ENCODE results near the gene TRPV3.
"Not testable (repeated sequence)": the region's sequence is repeated elsewhere in the genome, so short reads cannot be mapped to it uniquely, and the experiment has no call there.

Gene TRPV3

DNA sequence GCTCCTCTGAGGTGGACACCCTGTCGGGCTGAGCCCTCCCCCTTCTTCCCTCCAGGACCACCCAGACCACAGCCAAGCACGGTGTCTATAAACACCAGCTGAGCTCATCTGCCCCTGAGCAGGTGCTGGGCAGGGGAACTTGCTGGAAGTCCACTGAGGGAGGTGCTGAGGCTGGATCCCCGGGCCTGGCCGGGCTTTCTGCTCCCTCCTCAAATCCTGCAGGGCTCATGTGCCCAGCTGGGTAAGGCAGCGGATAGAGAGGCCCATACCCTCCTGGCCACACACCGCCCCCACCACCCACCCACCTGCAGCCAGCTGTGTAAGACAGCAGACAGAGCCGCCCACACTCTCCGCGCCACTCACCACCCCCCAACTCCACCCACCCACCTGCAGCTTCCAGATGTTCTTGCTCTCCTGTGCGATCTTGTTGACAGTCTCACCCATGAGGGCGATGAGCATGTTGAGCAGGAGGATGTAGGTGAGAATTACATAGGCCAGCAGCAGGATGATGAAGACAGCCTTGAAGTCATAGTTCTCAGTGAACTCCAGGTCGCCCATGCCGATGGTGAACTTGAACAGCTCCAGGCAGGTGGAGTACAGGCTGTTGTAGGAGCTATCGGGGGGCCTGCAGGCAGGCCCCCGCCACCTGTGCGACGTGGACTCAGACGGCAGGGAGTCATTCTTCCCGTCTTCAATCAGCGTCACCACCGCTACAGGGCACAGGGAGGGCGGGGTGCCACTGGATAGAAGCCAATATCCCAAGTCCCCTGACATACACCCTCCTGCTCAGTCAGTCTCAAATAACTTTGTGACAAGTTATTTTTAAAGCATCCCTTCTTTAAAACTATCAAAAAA, 15.9 kb upstream of the TRPV3 start:
- no peak for DNase-seq

DNA sequence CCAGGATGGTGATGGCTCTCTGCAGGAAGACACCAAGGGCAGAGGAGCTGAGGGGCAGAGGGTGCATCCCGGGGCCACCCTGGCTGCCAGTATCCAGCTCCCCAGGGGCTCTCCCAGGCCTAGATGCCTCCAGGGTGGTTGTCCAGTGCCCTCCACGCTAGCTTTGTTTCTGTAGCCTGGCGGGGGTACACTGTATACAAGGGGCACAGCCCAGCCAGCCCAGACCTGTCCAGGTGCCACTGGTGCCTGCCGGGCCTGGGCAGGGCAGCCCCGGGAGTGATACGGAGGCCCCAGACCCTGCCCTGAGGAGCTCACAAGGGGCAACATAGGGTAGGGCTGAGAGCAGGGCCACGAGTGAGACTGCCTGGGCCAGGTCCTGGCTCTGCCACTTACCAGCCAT, 14.6 kb upstream of the TRPV3 start:
- DNase-seq: no peak

DNA sequence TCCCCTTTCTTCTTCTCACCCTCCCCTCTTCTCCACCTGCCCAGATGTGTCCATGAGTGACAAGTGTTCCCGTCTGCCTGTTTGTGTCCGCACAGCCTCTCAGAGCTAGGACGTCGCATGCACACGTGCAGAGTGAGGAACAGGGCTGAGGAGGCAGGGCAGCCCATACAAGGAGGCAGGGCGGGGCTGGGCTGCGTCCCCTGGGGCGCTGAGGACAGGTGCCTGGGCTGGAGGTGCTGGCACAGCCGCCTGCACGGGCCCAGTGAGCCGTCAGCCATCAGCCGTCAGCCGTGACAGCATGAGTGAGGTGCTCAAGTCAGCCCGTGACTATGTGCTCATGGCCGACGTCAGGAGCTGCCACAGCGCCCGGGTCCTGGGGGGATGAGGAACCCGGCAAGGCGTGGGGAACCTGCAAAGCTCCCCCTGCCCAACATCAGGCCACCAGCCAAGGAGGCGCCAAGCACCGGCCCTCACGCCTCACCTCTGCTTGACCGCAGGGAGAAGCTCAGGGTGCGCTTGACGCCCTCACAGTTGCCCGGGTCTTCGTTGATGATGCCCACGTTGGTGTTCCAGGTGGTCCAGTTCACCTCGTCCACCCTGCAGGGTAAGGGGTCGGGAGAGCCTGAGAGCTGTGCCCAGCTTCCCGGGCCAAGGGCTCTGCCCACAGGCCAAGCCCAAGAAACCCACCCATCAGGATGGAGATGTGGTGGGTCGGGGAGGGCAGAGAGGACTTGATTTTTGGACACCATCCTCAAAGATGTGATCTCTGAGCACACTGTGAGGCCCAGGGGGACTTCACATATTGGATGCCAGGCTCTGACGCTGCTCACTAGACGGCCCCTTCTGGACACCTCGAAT, 13.7 kb upstream of the TRPV3 start:
- no peak for DNase-seq

DNA sequence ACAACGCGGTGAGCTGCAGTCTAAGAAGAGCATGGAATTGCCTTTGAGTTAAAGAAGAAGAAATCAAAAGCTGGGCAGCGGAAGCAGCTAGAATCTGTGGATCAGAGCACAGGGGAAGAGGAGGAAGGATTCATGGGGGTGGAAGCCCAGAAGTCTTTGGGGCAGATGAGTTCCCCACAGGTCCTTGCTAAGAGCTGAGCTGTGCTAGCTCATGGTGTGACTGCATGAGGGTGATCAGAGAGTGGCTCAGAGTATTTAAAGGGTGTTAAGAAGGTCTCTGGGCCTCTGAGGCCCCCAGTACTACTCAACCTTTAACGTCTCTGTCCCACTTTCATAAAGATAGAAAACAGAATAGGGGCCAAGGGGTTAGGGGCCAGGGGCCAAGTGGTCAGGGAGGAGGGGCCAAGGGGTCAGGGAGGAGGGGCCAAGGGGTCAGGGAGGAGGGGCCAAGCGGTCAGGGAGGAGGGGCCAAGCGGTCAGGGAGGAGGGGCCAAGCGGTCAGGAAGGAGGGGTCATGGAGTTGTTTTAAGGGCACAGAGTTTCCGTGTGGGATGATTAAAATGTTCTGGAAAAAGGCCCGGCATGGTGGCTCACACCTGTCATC, 12.0 kb upstream of the TRPV3 start:
- DNase-seq: no peak

DNA sequence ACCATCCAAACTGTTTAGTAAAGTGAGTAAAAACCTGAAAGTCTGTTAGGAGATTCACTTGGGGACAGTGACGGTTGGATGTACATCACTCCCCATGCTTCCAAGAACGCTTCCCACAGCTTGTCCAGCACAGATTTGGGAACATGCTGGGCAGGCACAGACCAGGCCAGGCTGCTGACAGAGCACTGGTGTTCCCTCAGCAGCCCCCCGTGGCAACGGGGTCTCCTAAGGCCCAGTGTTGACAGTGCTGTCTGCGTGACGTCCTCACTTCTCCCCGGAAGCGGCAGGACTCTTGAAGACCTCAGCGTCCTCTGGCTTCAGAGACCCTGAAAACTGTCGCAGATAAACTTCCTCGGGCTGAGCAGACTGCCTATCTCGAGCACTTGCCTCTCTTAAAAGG, 8.9 kb upstream of the TRPV3 start:
- DNase-seq: no peak

DNA sequence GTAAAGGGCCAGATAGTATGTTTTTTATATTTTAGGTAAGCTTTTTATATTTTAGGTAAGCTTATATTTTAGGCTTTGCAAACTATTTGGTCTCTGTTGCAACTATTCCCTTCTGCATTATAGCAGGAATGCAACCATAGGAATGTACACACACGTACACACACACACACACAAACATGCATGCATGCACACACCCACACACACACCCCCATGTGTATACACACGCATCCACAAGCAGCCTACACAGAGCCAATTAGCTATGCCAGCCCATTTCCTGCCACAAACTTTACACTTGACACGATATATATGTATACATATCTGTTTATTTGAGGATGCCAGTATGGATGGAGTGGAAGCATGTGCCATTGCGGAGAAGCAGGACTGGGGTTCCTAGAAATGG, 7.5 kb upstream of the TRPV3 start:
- DNase-seq: no peak

DNA sequence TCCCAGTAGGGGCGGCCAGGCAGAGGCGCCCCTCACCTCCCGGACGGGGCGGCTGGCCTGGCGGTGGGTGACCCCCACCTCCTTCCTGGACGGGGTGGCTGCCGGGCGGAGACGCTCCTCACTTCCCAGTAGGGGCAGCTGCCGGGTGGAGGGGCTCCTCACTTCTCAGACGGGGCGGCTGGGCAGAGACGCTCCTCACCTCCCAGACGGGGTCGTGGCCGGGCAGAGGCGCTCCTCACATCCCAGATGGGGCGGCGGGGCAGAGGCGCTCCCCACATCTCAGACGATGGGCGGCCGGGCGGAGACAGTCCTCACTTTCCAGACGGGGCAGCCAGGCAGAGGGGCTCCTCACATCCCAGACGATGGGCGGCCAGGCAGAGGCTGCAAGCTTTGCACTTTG, 6.6 kb upstream of the TRPV3 start:
- not testable (repeated sequence) for DNase-seq

DNA sequence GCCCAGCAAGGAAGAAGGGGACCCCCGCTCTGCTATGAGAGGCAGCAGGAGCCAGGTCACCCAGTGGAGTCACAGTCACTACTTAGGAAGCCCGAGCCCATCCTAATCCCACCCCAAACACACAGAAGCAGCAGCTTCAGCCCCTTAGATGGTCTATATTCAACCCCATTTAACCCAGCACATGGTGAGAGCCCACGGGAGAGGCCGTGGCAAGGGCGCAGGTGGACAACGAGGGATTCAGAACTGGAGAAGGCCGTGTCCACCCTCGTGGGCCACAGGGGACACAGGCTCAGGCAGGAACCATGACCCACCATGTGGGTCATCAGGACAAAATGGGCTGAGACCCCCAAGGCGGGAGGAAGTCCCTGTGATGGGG, 1.6 kb upstream of the TRPV3 start:
- DNase-seq: no peak

DNA sequence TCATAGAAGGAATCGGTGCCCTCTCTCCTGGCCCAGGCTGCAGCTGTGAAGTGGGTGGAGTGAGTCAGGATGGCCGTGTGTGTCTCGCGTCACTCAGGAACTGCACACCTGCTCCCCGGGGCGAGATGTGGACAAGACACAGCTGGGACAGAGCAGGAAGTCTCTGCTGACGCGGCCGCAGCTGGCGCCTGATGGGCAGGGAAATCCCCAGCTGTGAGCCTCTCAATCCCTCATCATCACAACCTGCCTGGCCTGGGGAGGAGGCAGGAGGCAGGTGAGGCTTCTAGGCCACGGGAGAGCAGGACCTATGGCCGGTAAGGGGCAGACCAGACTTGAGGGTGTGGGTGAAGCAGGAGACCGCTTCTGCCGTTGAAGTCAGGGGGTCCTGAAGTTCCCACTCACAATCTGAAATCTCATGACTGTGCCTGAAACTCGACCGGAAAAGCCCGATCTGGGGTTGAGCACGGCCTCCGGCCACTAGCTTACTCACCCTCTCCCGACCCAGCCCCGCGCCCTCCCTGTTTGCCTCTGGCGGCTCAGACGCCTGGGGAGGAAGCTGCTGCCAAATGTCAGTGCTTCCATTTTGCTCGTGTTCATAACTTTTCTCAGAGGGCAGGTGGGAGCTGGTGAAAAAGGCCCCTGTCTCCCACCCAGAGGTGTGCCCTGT, 1.1 kb upstream of the TRPV3 start:
- DNase-seq: no peak

DNA sequence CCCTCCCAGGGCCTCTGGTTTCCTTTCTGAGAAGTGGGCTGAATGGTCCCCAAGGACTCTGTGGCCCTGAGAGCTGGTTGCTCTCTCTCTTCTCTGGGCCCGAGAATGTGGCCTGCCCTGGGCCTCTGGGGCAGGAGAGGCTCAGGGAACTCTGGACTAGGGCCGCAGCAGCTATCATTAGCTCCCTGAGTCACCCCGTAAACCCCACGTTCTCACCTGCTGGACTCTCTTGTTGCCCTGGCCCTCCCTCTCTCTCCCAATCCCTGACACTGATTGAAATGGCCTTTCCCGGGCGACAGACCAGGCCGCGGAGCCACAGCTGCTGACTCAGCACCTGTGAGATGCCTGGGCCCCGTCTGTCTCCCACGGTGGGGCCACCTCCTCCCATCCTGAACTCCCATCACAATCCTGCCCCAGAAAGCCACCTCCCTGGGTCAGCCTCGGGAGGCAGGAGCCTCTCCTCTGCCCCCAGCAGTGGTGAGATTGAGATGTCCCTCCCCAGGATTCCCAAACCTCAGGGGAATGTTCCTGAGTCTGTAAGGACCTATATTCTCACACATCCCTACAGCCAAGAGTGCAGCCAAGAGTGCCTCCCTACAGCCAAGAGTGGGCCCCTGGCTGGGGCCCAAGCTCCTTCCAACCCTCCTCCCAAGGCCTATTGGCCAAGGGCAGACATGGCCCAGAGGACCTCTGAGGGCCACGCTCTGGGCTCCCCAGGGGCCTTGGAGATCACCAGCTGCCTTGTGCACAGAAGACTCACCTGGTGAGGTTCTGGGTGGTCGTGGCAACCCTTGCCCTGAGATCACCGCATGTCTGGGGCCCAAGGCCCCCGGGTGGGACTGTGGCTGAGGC, 470 bp downstream of the TRPV3 start:
- no peak for DNase-seq

DNA sequence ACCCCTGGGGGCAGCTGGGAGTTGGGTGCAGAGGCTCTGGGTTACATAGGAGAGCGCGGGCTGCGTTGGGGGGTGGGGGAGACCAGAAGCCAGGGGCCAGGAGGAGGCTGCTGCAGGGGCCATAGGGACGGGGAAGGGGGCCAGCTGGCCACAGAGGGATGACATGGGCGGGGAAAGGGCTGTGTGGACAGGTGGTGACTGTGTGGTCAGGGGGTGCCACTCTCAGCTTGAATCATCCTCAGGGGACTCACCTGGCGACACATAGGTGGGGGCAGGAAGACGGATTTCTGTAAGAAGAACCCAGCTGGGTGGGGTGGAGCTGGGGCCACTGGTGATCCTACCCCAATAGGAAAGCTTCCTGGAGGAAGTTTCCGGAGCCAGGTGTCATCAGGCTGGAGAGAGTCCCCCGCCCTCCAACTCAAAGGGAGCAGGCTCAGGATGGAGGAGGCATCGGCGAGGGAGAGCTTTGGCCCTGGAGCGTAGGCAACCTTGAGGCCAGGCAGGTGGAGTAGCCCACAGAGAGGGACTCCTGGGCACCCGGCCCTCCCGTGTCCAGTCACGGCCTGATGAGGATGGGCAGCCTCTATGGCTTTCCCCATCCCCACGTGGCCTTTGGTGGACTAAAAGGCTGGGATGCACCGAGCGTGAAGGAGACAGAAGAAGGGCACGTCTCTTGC, 1.2 kb downstream of the TRPV3 start:
- DNase-seq: no peak

DNA sequence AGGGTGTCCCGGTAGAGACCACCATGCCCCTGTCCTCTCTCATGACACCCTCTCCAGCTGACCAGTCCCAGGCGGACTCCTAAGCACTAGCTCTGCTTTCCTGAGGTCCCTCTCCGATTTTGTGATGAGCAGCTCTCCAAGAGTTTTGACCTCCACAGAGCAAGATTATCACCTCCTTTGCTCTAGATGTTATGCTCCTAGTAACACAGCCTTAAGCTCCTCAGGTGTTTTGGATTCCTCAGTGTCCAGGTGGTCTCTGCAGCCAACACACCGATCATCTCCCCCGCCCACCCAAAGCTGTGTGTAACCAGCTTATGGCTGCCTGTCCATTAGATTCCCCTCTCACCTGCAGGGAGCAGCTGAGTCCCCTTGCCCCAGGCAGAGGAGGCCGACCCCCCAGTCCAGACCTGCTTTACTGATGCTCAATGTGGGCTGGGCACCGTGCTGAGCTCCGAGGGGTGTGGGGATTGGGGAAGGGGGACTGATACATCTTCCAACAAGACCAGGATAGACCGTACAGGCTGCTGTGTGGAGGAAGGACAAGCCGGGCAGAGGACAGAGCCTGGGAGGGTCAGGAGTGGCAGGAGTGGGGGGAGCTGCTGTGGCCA, 2.3 kb downstream of the TRPV3 start:
- no peak for DNase-seq

DNA sequence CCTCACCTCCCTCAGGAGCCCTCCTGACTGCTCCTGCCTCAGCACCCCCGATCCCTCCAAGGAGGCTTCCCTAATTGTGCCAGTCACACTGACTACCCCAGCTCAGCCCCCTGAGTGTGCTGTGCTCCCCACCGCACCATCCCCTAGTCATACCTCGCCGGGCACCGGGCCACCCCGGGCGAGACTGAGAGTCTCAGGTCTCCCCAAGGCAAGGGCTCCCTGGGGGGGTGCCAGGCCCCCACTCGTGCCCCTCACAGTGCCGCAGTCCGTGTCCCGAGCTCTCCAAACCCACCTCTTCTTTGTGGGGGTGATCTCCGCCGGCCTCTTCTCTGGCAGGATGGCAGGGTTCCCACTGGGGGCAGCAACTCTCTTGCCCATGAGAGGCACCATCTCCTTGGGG, 3.2 kb downstream of the TRPV3 start:
- no peak for DNase-seq

DNA sequence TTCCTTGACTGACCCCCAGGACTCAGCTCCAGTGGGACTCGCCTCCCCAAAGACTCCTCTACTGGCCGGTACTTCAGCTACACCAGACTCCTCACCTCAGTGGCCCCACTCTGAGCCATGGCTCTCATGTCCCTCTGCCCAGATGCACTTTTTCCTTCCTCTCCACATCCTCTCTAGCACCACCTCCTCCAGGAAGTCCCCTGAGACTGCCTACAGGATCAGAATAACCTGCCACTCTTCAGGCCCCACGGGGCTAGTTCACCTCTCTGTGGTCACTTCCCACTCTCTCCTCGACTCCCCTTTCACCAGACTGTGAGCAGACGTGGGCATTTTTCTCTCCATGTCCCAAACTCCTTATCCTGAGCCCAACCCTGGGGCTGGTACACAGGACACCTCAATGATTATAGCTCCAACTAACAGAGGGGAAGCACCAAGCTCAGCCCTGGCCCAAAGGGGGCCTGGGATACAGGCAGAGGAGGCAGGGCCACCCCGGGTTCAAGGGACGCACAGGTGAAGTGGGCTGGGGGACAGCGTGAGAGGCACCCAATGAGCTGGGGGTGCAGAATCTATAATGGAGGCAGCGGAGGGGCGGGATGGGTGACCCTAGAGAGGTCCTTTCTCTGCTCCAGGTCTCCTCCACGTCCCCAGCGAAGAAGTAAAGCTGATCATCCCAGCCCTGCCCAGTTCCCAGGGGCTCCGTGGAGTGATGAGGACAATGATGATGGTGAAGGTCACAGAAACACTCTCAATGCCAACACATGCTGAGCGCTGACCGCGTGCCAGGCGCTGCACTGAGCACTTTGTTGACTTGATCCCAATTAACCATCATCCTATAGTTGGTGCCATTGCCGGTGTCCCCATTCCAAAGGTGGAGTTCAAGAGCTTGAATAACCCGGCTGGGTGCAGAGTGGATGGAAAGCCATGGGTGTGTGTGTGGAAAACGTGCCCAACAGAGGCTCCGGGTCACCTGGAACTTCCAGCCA, 3.9 kb downstream of the TRPV3 start:
- DNase-seq: no peak

DNA sequence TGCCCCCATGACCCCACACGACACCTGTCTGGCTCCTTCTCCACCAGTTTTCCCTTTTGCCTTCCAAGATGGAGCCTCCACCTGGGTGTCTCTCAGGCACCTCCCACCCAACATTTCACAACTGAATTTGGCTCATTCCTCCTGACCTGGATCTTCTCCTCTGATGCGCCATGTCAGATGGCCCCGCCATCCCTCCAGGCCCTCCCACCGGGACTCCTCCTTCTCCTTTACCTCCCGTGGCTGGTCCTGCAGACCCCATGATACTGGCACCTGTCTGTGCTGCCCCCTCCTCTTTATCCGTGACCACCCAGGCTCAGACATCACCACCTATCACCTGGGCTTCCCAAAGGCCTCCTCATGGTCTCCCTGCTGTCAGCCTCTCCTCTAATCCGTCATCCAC, 4.7 kb downstream of the TRPV3 start:
- no peak for DNase-seq

DNA sequence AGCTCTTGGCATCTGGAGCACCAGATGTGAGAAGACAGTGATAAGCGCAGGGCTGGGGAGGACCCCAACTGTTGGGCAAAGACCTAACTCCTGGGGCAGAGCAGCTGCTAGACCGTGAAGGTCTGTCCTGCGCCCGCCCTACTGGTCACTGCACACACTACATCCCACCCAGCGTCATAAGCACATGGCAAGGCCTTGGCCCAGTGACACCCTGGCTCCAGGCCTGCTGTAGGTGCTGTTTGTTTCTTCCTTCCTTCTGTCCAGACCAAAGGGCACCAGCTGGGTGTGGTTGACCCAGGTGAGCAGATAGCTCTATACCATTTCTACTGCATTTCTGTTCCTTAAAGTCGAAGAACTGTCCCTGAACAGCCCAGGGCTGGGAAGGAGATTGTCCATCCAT, 6.4 kb downstream of the TRPV3 start:
- DNase-seq: no peak

DNA sequence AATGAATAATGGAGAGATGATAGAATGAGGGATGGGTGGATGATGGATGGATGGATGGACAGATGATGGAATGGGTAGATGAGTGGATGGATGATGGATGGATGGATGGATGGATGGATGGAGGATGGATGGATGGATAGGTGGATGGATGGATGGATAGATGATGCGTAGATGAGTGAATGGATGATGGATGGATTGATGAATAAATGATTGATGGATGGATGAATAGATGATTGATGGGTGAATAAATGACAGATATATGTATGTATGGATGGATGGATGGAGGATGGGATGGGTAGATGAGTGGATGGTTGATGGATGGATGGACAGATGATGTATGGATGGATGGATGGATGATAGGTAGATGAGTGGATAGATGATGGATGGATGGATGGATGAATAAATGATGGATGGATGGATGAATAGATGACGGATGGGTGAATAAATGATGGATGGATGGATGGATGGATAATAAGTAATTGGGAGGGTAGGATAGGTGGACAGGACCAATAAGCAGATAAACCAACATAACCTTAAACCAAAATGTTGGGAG, 7.9 kb downstream of the TRPV3 start:
- DNase-seq: no peak

DNA sequence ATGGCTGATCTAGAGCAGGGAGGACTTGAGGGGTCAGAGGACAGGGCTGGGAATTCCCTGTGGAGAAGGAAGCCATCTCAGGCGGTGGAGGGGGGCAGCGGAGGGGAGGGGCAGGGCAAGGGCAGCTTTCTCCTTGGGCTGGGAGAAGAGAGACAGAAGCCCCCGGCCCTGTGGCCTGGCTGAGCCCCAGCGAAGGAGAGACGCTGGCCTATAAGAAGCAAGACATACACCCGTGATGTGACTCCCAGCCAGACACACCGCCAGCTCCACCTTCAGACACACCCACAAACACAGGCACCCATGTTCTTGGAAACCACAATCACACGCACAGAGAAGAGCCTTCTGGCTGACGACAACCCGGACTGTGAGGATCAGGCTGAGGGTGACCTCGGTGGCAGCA, 10.0 kb downstream of the TRPV3 start:
- DNase-seq: no peak

DNA sequence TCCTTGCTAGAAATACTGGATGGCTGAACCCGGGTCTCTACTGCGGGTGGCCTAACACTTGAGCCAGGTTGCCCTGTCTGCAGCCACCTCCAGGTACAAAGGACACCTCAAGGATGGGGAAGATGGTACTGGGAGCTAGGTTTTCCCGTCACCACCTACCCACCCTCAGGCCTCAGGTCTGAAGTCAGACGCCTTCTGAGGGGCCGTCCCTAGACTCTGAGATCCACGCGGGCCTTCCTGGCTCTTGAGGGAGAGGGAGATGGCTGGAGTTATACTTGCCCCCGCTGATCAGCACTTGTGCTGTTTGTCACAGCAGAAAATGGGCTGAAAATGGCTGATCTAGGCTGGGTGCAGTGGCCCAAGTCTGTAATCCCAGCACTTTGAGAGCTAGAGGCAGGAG, 10.6 kb downstream of the TRPV3 start:
- no peak for DNase-seq

DNA sequence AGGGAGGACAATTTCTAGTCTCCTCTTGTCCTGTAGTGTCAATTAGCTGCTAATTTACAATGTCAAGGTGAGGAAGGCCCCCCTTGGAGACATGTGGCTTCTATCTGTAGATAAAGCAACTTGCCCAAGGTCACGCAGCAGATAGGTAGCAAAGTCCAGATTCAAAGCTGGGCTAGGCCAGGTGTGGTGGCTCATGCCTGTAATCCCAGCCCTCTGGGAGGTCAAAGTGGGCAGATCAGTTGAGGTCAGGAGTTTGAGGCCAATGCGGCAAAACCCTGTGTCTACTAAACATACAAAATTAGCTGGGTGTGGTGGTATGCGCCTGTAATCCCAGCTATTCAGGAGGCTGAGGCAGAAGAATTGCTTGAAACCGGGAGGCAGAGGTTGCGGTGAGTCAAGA, 11.1 kb downstream of the TRPV3 start:
- no peak for DNase-seq
